ENCODE data around the gene EBNA1BP2.
"Not testable (repeated sequence)": the region's sequence is repeated elsewhere in the genome, so short reads cannot be mapped to it uniquely, and the experiment has no call there.

The EBNA1BP2 gene, protein sequence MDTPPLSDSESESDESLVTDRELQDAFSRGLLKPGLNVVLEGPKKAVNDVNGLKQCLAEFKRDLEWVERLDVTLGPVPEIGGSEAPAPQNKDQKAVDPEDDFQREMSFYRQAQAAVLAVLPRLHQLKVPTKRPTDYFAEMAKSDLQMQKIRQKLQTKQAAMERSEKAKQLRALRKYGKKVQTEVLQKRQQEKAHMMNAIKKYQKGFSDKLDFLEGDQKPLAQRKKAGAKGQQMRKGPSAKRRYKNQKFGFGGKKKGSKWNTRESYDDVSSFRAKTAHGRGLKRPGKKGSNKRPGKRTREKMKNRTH

DNA sequence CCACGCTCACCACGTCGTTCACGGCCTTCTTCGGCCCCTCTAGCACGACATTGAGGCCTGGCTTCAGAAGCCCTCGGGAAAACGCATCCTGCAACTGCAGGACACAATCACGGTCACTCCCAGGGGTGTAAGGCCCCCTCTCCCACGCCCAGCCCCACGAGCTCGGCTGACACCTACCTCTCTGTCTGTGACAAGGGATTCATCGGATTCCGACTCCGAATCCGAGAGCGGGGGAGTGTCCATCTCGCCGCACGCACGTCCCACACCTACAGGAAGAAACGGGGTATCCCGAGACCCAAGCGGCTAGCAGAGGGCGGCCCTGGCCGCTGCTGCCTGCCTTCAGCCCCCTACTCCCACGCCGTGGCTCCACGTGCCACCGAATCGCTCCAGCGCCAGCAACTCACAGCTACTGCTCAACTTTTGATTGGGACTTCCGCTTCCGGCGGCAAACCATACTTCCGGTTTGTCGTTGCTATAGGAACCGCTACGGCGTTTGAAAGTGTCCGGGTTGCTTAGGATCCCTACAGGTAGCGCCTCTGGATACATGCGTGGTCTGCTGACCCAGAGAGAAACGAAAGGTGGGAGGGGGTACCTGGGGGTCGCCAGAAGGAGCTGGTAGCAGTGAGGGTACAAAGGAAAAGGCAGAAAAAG lies at the start of gene EBNA1BP2, which contains the start of gene CFAP57:
Gene EBNA1BP2, minus strand, starts transcription at position 415 of the 651 bp plus-strand sequence. Its CDS starts 172 bp downstream, at position 243.
Gene CFAP57, plus strand, starts transcription at position 455 of the 651 bp plus-strand sequence. CDS start 424 bp downstream, outside the sequence.
- peak; percentile 91 for DNase-seq

DNA sequence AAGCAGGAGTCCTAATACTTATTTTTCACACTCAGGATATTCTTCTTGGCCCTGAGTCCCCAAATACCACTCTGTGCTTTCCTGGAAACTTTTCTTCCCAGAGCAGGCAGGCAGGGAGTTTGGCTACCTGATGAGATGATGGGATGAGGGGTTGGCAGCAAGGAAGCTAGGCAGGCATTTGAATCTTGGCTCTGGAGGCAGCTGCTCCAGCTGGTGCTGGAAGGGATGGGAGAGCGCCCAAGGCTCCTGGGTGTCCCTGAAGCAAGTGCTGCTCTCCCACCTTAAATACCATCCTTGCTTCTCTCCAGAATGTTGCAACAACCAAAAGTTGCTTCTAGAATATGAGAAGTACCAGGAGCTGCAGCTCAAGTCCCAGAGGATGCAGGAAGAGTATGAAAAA lies 49.7 kb upstream of the EBNA1BP2 start:
- DNase-seq, result no peak

- DNase-seq, result no peak
Observed at GRCh38 chr1:43220905-43221778, 49.1 kb upstream of the EBNA1BP2 start.

- DNase-seq, result no peak
Observed at GRCh38 chr1:43217747-43218146, 45.7 kb upstream of the EBNA1BP2 start.

DNA sequence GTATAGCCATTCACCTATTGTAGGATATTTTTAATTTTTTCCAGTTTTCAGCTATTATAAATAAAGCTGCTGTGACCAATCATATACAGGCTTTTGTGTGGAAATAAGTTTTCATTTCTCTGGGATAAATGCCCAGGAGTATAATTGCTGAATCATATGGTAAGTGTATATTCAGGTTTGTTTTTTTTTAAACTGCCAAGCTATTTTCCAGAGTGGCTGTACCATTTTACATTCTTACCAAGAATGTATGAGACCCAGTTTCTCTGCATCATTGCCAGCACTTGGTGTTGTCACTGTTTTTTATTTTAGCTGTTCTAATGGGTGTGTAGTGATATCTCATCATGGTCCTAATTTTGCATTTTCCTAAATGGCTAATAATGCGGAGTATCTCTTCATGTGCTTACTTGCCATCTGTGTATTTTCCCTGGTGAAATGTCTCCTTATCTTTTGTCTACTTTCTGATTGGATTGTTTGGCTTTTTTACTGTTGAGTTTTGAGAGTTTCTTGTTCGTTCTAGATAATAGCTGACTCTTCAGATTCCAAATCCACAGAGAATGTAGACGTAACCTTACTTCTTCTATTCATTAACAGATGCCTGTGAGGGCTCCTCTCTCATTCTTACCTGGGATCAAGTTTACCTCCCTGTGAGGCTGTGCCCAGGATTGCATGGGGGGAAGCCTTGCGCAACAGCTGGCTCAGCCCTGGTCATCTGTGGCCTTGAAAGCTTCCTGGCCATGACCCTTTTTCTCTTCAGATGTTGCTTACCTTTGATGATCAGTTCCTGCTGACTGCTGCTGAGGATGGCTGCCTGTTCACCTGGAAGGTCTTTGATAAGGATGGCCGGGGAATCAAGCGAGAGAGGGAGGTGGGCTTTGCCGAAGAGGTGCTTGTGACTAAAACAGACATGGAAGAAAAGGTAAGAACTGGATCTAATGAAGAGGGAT lies 42.7 kb upstream of the EBNA1BP2 start:
- DNase-seq, result no peak

- not testable (repeated sequence) for DNase-seq
Observed at GRCh38 chr1:43208277-43208676, 36.2 kb upstream of the EBNA1BP2 start.

DNA sequence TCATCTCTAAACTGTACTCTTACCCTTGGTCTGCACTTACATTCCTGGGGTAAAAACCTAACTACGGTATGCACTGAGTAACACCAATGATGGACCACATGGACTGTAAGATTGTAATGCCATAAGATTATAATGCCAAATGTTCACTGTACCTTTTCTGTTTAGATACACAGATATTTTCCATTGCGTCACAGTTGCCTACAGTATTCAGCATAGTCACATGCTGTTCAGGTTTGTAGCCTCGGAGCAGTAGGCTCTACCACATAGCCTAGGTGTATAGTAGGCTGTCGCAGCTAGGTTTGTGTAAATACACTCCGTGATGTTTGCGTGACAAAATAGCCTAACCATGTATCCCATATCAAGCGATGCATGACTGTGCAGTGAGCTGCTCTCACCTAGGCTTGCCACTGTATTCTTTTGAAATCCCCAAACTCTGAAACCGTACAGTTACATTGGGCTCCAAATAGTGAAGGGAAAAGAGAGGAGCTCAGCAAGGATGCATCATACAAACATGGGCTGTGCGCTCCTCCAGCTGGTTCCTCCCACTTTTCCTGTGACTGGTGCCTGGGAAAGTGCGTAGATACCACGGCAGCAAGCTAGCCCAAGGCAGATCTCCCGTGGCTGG lies 35.3 kb upstream of the EBNA1BP2 start:
- DNase-seq, result peak; percentile 96

- DNase-seq, result peak; percentile 100
Observed at GRCh38 chr1:43206600-43207228, 34.6 kb upstream of the EBNA1BP2 start.

- peak; percentile 24 for DNase-seq
Observed at GRCh38 chr1:43205671-43206070, 33.6 kb upstream of the EBNA1BP2 start.

GRCh38 chr1:43204394-43204793 lies 32.3 kb upstream of the EBNA1BP2 start:
- no peak for DNase-seq

GRCh38 chr1:43203859-43204258 lies 31.8 kb upstream of the EBNA1BP2 start:
- no peak for DNase-seq

GRCh38 chr1:43199093-43199726 lies 27.1 kb upstream of the EBNA1BP2 start:
- no peak for DNase-seq

DNA sequence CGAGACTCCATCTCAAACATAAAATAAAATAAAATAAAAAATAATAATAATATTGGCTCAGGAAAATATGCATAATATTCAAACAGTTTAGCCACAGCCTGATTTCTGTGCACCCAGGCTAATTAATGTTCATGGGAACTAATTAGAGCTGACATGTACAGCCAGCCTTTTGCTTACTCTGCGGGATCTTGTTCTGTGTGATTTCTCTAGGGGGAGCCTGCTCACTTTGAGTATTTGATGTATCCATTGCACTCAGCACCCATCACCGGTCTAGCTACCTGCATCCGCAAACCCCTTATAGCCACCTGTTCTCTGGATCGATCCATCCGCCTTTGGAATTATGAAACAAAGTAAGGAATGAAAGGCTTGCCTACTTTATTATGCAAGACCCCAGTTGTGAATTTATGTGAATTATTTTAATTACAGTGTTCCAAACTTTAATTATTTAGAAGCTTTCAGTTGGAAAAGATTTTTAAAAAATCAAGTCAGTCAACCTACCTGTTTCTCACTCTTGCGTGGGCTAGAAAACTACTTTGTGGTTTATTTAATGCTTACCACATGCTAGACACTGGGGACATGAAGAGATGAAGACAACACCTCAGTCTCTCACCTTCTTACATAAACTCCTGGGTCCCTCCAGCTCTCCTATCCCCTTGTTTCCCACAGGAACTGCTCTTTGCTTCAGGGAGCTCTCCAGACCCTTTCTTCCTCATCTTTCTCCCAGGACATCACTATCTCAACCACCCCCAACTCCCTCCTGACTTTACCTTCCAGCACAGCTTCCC lies 25.4 kb upstream of the EBNA1BP2 start:
- DNase-seq, result no peak

GRCh38 chr1:43194509-43194908 lies 22.4 kb upstream of the EBNA1BP2 start:
- no peak for DNase-seq

GRCh38 chr1:43188106-43188505 lies 16.0 kb upstream of the EBNA1BP2 start:
- no peak for DNase-seq

DNA sequence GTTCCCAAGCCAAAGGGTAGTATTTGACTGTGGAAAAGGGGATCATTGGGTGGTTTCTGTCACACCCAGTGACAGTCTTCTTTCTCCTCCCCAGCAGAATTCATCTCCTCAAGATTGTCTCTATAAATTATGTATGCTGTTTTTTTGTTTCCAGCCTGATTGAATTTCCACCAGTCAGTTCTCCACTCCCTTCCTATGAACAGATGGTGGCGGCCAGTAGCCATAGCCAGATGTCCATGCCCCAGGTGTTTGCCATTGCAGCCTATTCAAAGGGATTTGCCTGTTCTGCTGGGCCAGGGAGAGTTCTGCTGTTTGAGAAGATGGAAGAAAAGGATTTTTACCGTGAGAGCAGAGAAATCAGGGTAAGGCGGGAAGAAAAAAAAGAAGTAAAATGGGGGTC lies 12.9 kb upstream of the EBNA1BP2 start:
- no peak for DNase-seq

DNA sequence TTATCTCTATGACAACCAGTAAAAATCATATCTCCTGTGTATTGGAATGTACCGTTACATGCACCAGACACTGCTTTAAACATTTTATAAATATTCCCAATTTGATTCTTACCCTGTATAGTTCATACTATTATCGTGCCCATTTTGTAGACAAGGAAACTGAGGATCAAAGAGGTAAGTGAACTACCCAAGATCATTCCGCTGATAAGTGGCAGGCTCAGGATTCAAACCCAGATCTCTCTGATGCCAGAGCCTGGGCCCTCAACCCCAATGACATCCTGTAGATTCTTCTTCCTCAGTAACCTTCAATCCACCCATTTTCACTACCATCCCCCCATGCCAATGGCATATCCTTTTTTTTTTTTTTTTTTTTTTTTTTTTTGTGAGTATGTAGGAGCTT lies 12.3 kb upstream of the EBNA1BP2 start:
- DNase-seq, result no peak

GRCh38 chr1:43177691-43178090 lies 5.6 kb upstream of the EBNA1BP2 start:
- DNase-seq, result no peak

GRCh38 chr1:43174873-43175272 lies 2.8 kb upstream of the EBNA1BP2 start:
- no peak for DNase-seq

- DNase-seq, result peak; percentile 66
Observed at GRCh38 chr1:43172527-43172972, 460 bp upstream of the EBNA1BP2 start.
